Parathyroid adenoma (tissue), 2 donors: Measurements from ENCODE around the gene B3GALT5.

Experiments used
- H2AFZ ChIP-seq: fragments of 300-600 bp; sonication (generic); one replicate; pipeline ENCODE4 v1.7.0; 2017; ENCODE audit warnings: antibody characterized with exemption, mild to moderate bottlenecking
- H3K27ac ChIP-seq: fragments of 300-600 bp; sonication (generic); one replicate; pipeline ENCODE4 v1.7.0; 2017
- H3K27me3 ChIP-seq: fragments of 300-600 bp; sonication (generic); one replicate; pipeline ENCODE4 v1.7.0; 2017; ENCODE audit warnings: low read length; ENCODE audit not compliant: control insufficient read depth, insufficient read depth
- H3K36me3 ChIP-seq: fragments of 300-600 bp; sonication (generic); one replicate; pipeline ENCODE4 v1.7.0; 2017; ENCODE audit warnings: low read length; ENCODE audit not compliant: control insufficient read depth, insufficient read depth
- H3K4me1 ChIP-seq: fragments of 300-600 bp; sonication (generic); one replicate; pipeline ENCODE4 v1.7.0; 2017; ENCODE audit warnings: control low read depth
- H3K4me2 ChIP-seq: fragments of 300-600 bp; sonication (generic); one replicate; pipeline ENCODE4 v1.7.0; 2017; ENCODE audit warnings: low read length
- H3K4me3 ChIP-seq: fragments of 300-600 bp; sonication (generic); one replicate; pipeline ENCODE4 v1.7.0; 2017; ENCODE audit warnings: low read depth, low read length
- H3K79me2 ChIP-seq: fragments of 300-600 bp; sonication (generic); one replicate; pipeline ENCODE4 v1.7.0; 2017; ENCODE audit warnings: control low read depth
- H3K9ac ChIP-seq: fragments of 300-600 bp; sonication (generic); one replicate; pipeline ENCODE4 v1.7.0; 2017; ENCODE audit warnings: mild to moderate bottlenecking
- H3K9me3 ChIP-seq: fragments of 300-600 bp; sonication (generic); one replicate; pipeline ENCODE4 v1.7.0; 2017; ENCODE audit warnings: low read length; ENCODE audit not compliant: control insufficient read depth
- TF ChIP-seq, protein P1 (sequence below): fragments of 300-600 bp; sonication (generic); IDR thresholded peaks from one replicate; pipeline ENCODE4 v1.7.0; 2017; ENCODE audit warnings: antibody characterized with exemption, mild to moderate bottlenecking
- donor health status: primary hyperparathyroidism.

B3GALT5 gene

DNA sequence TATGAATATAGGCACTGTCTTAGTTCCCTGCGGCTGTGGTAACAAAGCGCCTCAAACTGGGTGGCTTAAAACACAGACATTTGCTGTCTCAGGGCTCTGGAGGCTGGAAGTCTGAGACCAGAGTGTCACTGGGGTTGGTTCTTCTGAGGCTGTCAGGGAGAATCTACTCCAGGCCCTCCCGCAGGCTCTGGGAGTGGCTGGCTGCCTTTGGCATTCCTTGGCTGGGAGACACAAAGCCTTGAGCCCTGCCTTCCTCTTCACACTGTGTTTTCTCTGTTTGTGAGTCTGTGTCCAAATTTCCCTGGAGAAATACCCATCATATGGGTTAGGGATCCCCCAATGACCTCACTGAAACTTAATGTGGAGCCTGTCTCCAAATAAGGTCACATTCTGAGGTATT lies 38.5 kb downstream of the B3GALT5 start:
- no peaks in the 10 kb centered on the region for H3K9me3 ChIP-seq
- no peaks in the 10 kb centered on the region for H3K27me3 ChIP-seq
- no peak overlapping the region for H3K9ac ChIP-seq
- H3K79me2 ChIP-seq: no peaks in the 10 kb centered on the region
- H3K4me1 ChIP-seq: no peaks in the 10 kb centered on the region
- no peak overlapping the region for H3K4me3 ChIP-seq
- no peaks in the 10 kb centered on the region for H3K36me3 ChIP-seq
- TF ChIP-seq, protein P1, sequence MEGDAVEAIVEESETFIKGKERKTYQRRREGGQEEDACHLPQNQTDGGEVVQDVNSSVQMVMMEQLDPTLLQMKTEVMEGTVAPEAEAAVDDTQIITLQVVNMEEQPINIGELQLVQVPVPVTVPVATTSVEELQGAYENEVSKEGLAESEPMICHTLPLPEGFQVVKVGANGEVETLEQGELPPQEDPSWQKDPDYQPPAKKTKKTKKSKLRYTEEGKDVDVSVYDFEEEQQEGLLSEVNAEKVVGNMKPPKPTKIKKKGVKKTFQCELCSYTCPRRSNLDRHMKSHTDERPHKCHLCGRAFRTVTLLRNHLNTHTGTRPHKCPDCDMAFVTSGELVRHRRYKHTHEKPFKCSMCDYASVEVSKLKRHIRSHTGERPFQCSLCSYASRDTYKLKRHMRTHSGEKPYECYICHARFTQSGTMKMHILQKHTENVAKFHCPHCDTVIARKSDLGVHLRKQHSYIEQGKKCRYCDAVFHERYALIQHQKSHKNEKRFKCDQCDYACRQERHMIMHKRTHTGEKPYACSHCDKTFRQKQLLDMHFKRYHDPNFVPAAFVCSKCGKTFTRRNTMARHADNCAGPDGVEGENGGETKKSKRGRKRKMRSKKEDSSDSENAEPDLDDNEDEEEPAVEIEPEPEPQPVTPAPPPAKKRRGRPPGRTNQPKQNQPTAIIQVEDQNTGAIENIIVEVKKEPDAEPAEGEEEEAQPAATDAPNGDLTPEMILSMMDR: no peak
- no peak overlapping the region for H2AFZ ChIP-seq
- H3K4me2 ChIP-seq: no peak overlapping the region
- H3K27ac ChIP-seq: no peak overlapping the region

- Histone ChIP-seq H3K27me3 (no peaks in the 10 kb centered on the region), H3K27ac (no peak overlapping the region), H3K9ac (no peak overlapping the region), H3K9me3 (no peaks in the 10 kb centered on the region), H3K4me2 (no peak overlapping the region), H3K4me3 (no peak overlapping the region), H2AFZ (no peak overlapping the region), H3K4me1 (no peaks in the 10 kb centered on the region), H3K79me2 (no peaks in the 10 kb centered on the region), H3K36me3 (no peaks in the 10 kb centered on the region)
- TF ChIP-seq, protein P1: no peak
Measured at GRCh38 chr21:39654951-39655350, 42.2 kb downstream of the B3GALT5 start.

DNA sequence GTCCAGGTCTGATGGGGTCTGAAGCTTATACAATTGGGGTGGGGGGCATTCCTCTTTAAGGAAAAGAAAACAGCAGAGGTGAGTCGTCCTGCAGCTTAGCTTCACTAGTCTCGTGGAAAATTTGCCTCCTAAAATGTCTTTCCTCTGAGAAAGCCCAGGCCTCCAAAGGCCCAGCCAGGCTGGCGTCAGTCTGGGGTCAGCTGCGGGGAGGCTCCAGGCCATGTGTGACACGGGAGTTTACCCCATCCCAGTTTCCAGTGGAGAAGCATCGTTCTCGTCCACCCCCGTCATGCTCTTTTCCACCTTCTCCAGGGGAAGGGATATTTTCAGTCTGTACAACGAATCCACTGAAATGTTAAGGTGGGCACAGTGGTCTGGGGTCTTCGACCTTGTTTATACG lies 42.8 kb downstream of the B3GALT5 start:
- no peak overlapping the region for H3K4me3 ChIP-seq
- H3K9ac ChIP-seq: no peak overlapping the region
- no peak overlapping the region for H3K27ac ChIP-seq
- H3K4me1 ChIP-seq: no peaks in the 10 kb centered on the region
- TF ChIP-seq, protein P1: no peak
- no peak overlapping the region for H3K4me2 ChIP-seq
- H3K79me2 ChIP-seq: no peaks in the 10 kb centered on the region
- H2AFZ ChIP-seq: no peak overlapping the region
- H3K36me3 ChIP-seq: no peaks in the 10 kb centered on the region
- H3K27me3 ChIP-seq: no peaks in the 10 kb centered on the region
- no peaks in the 10 kb centered on the region for H3K9me3 ChIP-seq

GRCh38 chr21:39656209-39656608 lies 43.5 kb downstream of the B3GALT5 start:
- no peak overlapping the region for H3K4me2 ChIP-seq
- H3K27ac ChIP-seq: no peak overlapping the region
- H3K27me3 ChIP-seq: no peaks in the 10 kb centered on the region
- no peak overlapping the region for H2AFZ ChIP-seq
- no peaks in the 10 kb centered on the region for H3K9me3 ChIP-seq
- H3K9ac ChIP-seq: no peak overlapping the region
- no peaks in the 10 kb centered on the region for H3K79me2 ChIP-seq
- TF ChIP-seq, protein P1: no peak
- H3K36me3 ChIP-seq: no peaks in the 10 kb centered on the region
- no peaks in the 10 kb centered on the region for H3K4me1 ChIP-seq
- no peak overlapping the region for H3K4me3 ChIP-seq

GRCh38 chr21:39657091-39657689 lies 44.5 kb downstream of the B3GALT5 start:
- H3K27me3 ChIP-seq: no peaks in the 10 kb centered on the region
- no peak overlapping the region for H3K9ac ChIP-seq
- H2AFZ ChIP-seq: no peak overlapping the region
- H3K9me3 ChIP-seq: no peaks in the 10 kb centered on the region
- no peaks in the 10 kb centered on the region for H3K4me1 ChIP-seq
- no peaks in the 10 kb centered on the region for H3K79me2 ChIP-seq
- TF ChIP-seq, protein P1: no peak
- H3K36me3 ChIP-seq: no peaks in the 10 kb centered on the region
- no peak overlapping the region for H3K4me2 ChIP-seq
- H3K4me3 ChIP-seq: no peak overlapping the region
- no peak overlapping the region for H3K27ac ChIP-seq
